GM18498 (cell line): ENCODE data around the gene COPS8.

Experiments used
- ATAC-seq: cut with Tn5 transposase; IDR thresholded peaks from one replicate; pipeline ENCODE4 v1.9.1; 2021; ENCODE audit warnings: mild to moderate bottlenecking, moderate library complexity; ENCODE audit not compliant: unreplicated experiment

COPS8 gene

GRCh38 chr2:237085248-237086221 lies at the start of gene COPS8:
TSS of gene COPS8 (plus strand) at chr2:237085889. CDS start at chr2:237085965, 76 bp downstream.
- peak; percentile 99 for ATAC-seq

GRCh38 chr2:237039301-237040031 lies 46.2 kb upstream of the COPS8 start:
- ATAC-seq: no peak

GRCh38 chr2:237041231-237041630 lies 44.5 kb upstream of the COPS8 start:
- ATAC-seq: no peak

- no peak for ATAC-seq
These were observed 43.6 kb upstream of the COPS8 start for GRCh38 chr2:237042101-237042500.

- ATAC-seq: no peak
These were observed 41.8 kb upstream of the COPS8 start for GRCh38 chr2:237043866-237044265.

GRCh38 chr2:237044281-237044680 lies 41.4 kb upstream of the COPS8 start:
- no peak for ATAC-seq

- no peak for ATAC-seq
These were observed 40.2 kb upstream of the COPS8 start for GRCh38 chr2:237045449-237045848.

- ATAC-seq: no peak
These were observed 37.1 kb upstream of the COPS8 start for GRCh38 chr2:237048595-237048994.

- no peak for ATAC-seq
These were observed 33.8 kb upstream of the COPS8 start for GRCh38 chr2:237051861-237052260.

- ATAC-seq: no peak
These were observed 32.6 kb upstream of the COPS8 start for GRCh38 chr2:237053066-237053465.

- ATAC-seq: no peak
These were observed 30.1 kb upstream of the COPS8 start for GRCh38 chr2:237055386-237056100.

- ATAC-seq: no peak
These were observed 29.3 kb upstream of the COPS8 start for GRCh38 chr2:237056287-237056875.

- ATAC-seq: no peak
These were observed 28.6 kb upstream of the COPS8 start for GRCh38 chr2:237057107-237057506.

- peak; percentile 82 for ATAC-seq
These were observed 27.8 kb upstream of the COPS8 start for GRCh38 chr2:237057893-237058300.

- no peak for ATAC-seq
These were observed 27.3 kb upstream of the COPS8 start for GRCh38 chr2:237058423-237058822.

GRCh38 chr2:237059155-237059875 lies 26.4 kb upstream of the COPS8 start:
- peak; percentile 82 for ATAC-seq

- no peak for ATAC-seq
These were observed 25.0 kb upstream of the COPS8 start for GRCh38 chr2:237060534-237061312.

GRCh38 chr2:237061356-237061755 lies 24.3 kb upstream of the COPS8 start:
- no peak for ATAC-seq

GRCh38 chr2:237062585-237062984 lies 23.1 kb upstream of the COPS8 start:
- ATAC-seq: no peak
